Breast epithelium (tissue), 3 donors: ENCODE results near the gene RESP18.
A peak's percentile ranks its signal among the peaks of the same experiment; 100 is the strongest.

ENCODE experiments used
- CTCF ChIP-seq, 3 donors: fragments of 450-650 bp; IDR thresholded peaks; one replicate each; pipeline ENCODE4 v1.5.1; 2016 to 2017; ENCODE audit warnings: antibody characterized with exemption in 3 of 3, mild to moderate bottlenecking in 3 of 3, moderate library complexity in 3 of 3
- POLR2A ChIP-seq: fragments of 450-650 bp; IDR thresholded peaks from one replicate; pipeline ENCODE4 v1.6.1; 2016; ENCODE audit warnings: antibody characterized with exemption, mild to moderate bottlenecking, moderate library complexity
- POLR2AphosphoS5 ChIP-seq, 3 donors: sonication (generic); formaldehyde crosslinking; IDR thresholded peaks; one replicate each; pipeline ENCODE4 v1.6.1; 2017; ENCODE audit warnings: antibody characterized with exemption in 3 of 3

- TF ChIP-seq POLR2AphosphoS5 (IDR thresholded peaks at IDR 0.05) (peak in 1 of 3 donors; percentile 42), POLR2A (no peak), CTCF (IDR thresholded peaks at IDR 0.05) (no peak)
Observed at GRCh38 chr2:219289537-219290361, 42.8 kb downstream of the RESP18 start.
